Left ventricle myocardium inferior (tissue), 1 donor: ENCODE measurements around the gene MAP1LC3C. TPM values are rescaled to one million over a fixed set of nuclear protein-coding genes. Genes with fewer than 3 reads are reported as not detected.
A peak's percentile ranks its signal among the peaks of the same experiment; 100 is the strongest.

Experiments used
- DNase-seq: peaks from one replicate; pipeline ENCODE4 v3.0.0-alpha.2; 2020
- H3K27ac ChIP-seq: fragments of 200-600 bp; replicated peaks from 2 replicates; pipeline ENCODE4 v1.8.0; 2021
- H3K27me3 ChIP-seq: fragments of 200-600 bp; 2 replicates; pipeline ENCODE4 v1.8.0; 2021; ENCODE audit warnings: low read depth
- H3K36me3 ChIP-seq: fragments of 200-600 bp; 2 replicates; pipeline ENCODE4 v1.8.0; 2021
- H3K4me1 ChIP-seq: fragments of 200-600 bp; 2 replicates; pipeline ENCODE4 v1.8.0; 2021
- H3K4me3 ChIP-seq: fragments of 200-600 bp; 2 replicates; pipeline ENCODE4 v1.8.0; 2021; ENCODE audit warnings: mild to moderate bottlenecking, moderate library complexity
- H3K9me3 ChIP-seq: fragments of 200-600 bp; replicated peaks from 2 replicates; pipeline ENCODE4 v1.8.0; 2021
- intact Hi-C: fragments of 100-400 bp; cut with micrococcal nuclease; formaldehyde crosslinking; loops from one replicate; pipeline ENCODE4 v1.11.0; 2022
- long read RNA-seq: library from polyadenylated mRNA; unstranded; transcript quantifications from one replicate; pipeline ENCODE4 v2.0.0, GENCODE V29; 2021
- total RNA-seq: library from RNA; stranded (reverse); fragmentation: NEBNext Ultra II Directional; extraction: Animal tissue kit (Norgen Biotek cat#: 25700); gene quantifications from one replicate; pipeline ENCODE4 v1.2.1, GENCODE V29; 2021
- TF ChIP-seq, protein P1 (sequence below): fragments of 200-600 bp; IDR thresholded peaks from 2 replicates; pipeline ENCODE4 v1.8.0; 2021; ENCODE audit warnings: antibody characterized with exemption, mild to moderate bottlenecking, borderline replicate concordance
- donor health status: DM: no; HTN: yes; CAD: no; lungs with severe emphysema.

The MAP1LC3C gene
- 0.19 TPM for total RNA-seq
- long read RNA-seq, partial matches to known transcripts, result 0 of 1 reads
- long read RNA-seq, other reads (novel, unspliced or antisense), result 0 of 1 reads

- Histone ChIP-seq H3K27ac (peak within 1 kb of the TSS; percentile 54), H3K9me3 (no peaks in the 10 kb centered on the region), H3K4me3 (peak within 1 kb of the TSS; percentile 55), H3K36me3 (no peaks in the 10 kb centered on the region), H3K27me3 (peaks cover 38% of the 10 kb centered on the region), H3K4me1 (peaks cover 11% of the 10 kb centered on the region)
- DNase-seq, result no peak
- TF ChIP-seq, protein P1, sequence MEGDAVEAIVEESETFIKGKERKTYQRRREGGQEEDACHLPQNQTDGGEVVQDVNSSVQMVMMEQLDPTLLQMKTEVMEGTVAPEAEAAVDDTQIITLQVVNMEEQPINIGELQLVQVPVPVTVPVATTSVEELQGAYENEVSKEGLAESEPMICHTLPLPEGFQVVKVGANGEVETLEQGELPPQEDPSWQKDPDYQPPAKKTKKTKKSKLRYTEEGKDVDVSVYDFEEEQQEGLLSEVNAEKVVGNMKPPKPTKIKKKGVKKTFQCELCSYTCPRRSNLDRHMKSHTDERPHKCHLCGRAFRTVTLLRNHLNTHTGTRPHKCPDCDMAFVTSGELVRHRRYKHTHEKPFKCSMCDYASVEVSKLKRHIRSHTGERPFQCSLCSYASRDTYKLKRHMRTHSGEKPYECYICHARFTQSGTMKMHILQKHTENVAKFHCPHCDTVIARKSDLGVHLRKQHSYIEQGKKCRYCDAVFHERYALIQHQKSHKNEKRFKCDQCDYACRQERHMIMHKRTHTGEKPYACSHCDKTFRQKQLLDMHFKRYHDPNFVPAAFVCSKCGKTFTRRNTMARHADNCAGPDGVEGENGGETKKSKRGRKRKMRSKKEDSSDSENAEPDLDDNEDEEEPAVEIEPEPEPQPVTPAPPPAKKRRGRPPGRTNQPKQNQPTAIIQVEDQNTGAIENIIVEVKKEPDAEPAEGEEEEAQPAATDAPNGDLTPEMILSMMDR, result no peak
- intact Hi-C loops, result no loop called here
These were observed at the start of gene MAP1LC3C for GRCh38 chr1:241999026-241999425. TSS of gene MAP1LC3C (minus strand) at chr1:241999098. CDS start at chr1:241999008, 90 bp downstream.

DNA sequence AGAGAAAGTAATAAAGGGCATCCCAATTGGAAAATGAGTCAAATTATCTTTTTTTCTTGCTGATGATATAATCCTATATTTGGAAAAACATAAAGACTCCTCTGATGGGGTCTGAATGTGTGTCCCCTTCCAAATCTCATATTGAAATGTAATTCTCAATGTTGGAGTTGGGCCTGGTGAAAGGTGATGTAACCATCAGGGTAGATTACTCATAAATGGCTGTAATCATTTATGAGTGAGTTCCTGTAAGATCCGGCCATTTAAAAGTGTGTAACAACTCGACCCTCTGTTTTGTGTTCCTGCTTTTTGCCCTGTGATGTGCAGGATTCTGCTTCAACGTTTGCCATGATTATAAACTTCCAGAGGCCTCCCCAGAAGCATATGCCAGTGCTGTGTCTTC is 44.3 kb upstream of the MAP1LC3C start:
- H3K4me3 ChIP-seq, result no peak overlapping the region
- no peak for DNase-seq
- TF ChIP-seq, protein P1, result no peak
- peaks cover 7% of the 10 kb centered on the region for H3K9me3 ChIP-seq
- H3K27me3 ChIP-seq, result no peaks in the 10 kb centered on the region
- H3K36me3 ChIP-seq, result no peaks in the 10 kb centered on the region
- H3K27ac ChIP-seq, result no peak overlapping the region
- H3K4me1 ChIP-seq, result no peaks in the 10 kb centered on the region
- intact Hi-C loops, result no loop called here

GRCh38 chr1:242034392-242034791 is 35.5 kb upstream of the MAP1LC3C start:
- Histone ChIP-seq H3K27ac (no peak overlapping the region), H3K27me3 (peaks cover 7% of the 10 kb centered on the region), H3K9me3 (no peaks in the 10 kb centered on the region), H3K4me1 (no peaks in the 10 kb centered on the region), H3K36me3 (no peaks in the 10 kb centered on the region), H3K4me3 (no peak overlapping the region)
- no peak for DNase-seq
- TF ChIP-seq, protein P1, result no peak
- intact Hi-C loops, result no loop called here

DNA sequence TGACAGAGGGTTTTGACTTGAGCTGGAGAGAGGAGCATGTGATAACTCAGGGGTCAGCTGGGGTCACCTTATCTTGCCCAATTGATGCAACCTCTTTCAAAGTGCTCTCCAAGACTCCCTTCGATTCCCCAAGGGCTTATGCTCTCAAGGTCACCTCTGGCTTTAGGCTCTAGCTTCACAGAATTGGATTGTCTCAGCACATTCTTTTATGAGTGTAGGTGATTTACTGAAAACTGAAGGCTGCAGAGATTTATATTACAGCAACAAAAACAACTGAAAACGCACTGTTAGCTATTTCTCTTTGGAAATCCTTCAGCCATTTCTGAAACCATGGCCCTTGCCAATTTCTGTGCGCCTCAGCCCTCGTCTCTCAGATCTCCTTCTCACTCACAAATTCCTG is 34.5 kb upstream of the MAP1LC3C start:
- Histone ChIP-seq H3K27ac (no peak overlapping the region), H3K9me3 (no peaks in the 10 kb centered on the region), H3K27me3 (peaks cover 7% of the 10 kb centered on the region), H3K4me3 (no peak overlapping the region), H3K36me3 (no peaks in the 10 kb centered on the region), H3K4me1 (no peaks in the 10 kb centered on the region)
- TF ChIP-seq, protein P1, result no peak
- intact Hi-C loops, result no loop called here
- no peak for DNase-seq

DNA sequence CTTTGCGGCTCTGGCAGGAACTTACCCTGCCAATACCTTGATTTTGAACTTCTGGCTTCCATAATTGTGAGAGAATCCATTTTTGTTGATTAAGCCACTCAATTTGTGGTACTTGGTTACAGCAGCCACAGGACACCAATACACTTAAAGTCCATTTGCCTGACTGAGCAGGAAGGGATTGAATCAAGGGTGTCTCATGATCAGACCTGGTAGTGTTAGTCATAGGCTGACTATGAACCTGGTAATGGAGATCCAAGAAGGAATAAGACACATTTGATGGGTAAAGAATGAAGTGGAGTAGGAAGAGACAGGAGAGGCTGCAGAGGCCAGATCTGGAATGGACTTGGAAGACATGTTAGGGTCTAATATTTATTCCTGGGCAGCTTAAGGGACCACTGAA is 31.2 kb upstream of the MAP1LC3C start:
- Histone ChIP-seq H3K36me3 (no peaks in the 10 kb centered on the region), H3K4me1 (no peaks in the 10 kb centered on the region), H3K9me3 (no peaks in the 10 kb centered on the region), H3K4me3 (no peak overlapping the region), H3K27ac (no peak overlapping the region), H3K27me3 (peaks cover 5% of the 10 kb centered on the region)
- intact Hi-C loops, result no loop called here
- DNase-seq, result no peak
- TF ChIP-seq, protein P1, result no peak

DNA sequence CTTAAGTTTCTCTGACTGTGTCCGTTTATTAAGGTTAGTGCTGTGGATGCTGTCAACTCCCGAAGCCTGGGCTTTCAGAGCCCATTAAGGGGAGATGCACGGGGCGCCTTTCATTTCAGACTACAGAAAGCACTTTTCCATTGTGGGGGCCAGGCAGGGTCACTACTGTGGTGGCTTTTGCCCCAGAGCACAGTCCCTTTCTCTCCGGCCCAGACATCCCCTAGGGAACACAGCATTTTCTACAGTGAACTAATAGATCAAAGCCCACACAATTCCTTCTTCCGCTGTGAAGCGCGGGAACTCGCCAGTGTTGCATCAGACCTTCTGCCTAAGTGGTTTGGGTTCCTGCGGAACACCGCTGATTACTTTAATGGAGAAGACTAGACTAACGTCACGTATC is 26.8 kb upstream of the MAP1LC3C start:
- Histone ChIP-seq H3K9me3 (peaks cover 11% of the 10 kb centered on the region), H3K4me1 (no peaks in the 10 kb centered on the region), H3K27ac (no peak overlapping the region), H3K36me3 (no peaks in the 10 kb centered on the region), H3K4me3 (no peak overlapping the region), H3K27me3 (peaks cover 5% of the 10 kb centered on the region)
- DNase-seq, result no peak
- intact Hi-C loops, result no loop called here
- TF ChIP-seq, protein P1, result no peak
